GM18526 (cell line): ENCODE measurements around the gene CLEC4F.

Experiments
- POLR2A ChIP-seq: IDR thresholded peaks from 3 replicates; pipeline ENCODE4 v1.6.1; 2011; ENCODE audit not compliant: insufficient read length; ENCODE audit errors: extremely low read depth

Gene CLEC4F

GRCh38 chr2:70778676-70779075 is 41.7 kb downstream of the CLEC4F start:
- TF ChIP-seq POLR2A = no peak

GRCh38 chr2:70777450-70777849 is 42.9 kb downstream of the CLEC4F start:
- TF ChIP-seq POLR2A = no peak

GRCh38 chr2:70776266-70776665 is 44.1 kb downstream of the CLEC4F start:
- no peak for TF ChIP-seq POLR2A

GRCh38 chr2:70775141-70775540 is 45.3 kb downstream of the CLEC4F start:
- no peak for TF ChIP-seq POLR2A

- no peak for TF ChIP-seq POLR2A
These were observed 47.8 kb downstream of the CLEC4F start for GRCh38 chr2:70772486-70773155.

GRCh38 chr2:70771446-70771845 is 49.0 kb downstream of the CLEC4F start:
- TF ChIP-seq POLR2A = no peak

GRCh38 chr2:70769450-70769849 is 50.9 kb downstream of the CLEC4F start:
- no peak for TF ChIP-seq POLR2A

GRCh38 chr2:70768590-70769085 is 51.8 kb downstream of the CLEC4F start:
- no peak for TF ChIP-seq POLR2A

GRCh38 chr2:70767699-70768589 is 52.5 kb downstream of the CLEC4F start, which contains the start of gene ADD2:
Gene ADD2, minus strand, starts transcription at chr2:70768200. Its CDS starts 61,792 bp downstream, at chr2:70706408.
- no peak for TF ChIP-seq POLR2A

GRCh38 chr2:70767079-70767698 is 53.2 kb downstream of the CLEC4F start:
- no peak for TF ChIP-seq POLR2A

GRCh38 chr2:70766357-70767078 is 53.9 kb downstream of the CLEC4F start:
- TF ChIP-seq POLR2A = no peak

- TF ChIP-seq POLR2A = no peak
These were observed 54.9 kb downstream of the CLEC4F start for GRCh38 chr2:70765507-70765906.

GRCh38 chr2:70759446-70759845 is 61.0 kb downstream of the CLEC4F start:
- no peak for TF ChIP-seq POLR2A
